ENCODE measurements around the gene ATXN7L3.
A peak's percentile ranks its signal among the peaks of the same experiment; 100 is the strongest.

The ATXN7L3 gene

GRCh38 chr17:44193326-44194084 is 6.2 kb downstream of the ATXN7L3 start (continued):
- TF ChIP-seq ZNF580 (tag by site-specific recombination; IDR thresholded peaks at IDR 0.05) (no peak), ATF2 (tag by site-specific recombination; IDR thresholded peaks at IDR 0.05; ENCODE audit: low read depth) (no peak), ZFHX2 (tag by site-specific recombination; conservative IDR thresholded peaks at IDR 0.05) (0 out of 2 replicates have a peak, but pooled peaks have one; percentile 13), ZNF214 (tag by site-specific recombination; IDR thresholded peaks at IDR 0.05; ENCODE audit: borderline replicate concordance) (no peak)

GRCh38 chr17:44192750-44193149 is 6.9 kb downstream of the ATXN7L3 start:
- TF ChIP-seq GFI1B (tag by site-specific recombination; IDR thresholded peaks at IDR 0.05) = no peak
- TF ChIP-seq HOXD13 (CRISPR knock-in tag; IDR thresholded peaks at IDR 0.05; ENCODE audit: borderline replicate concordance) = no peak
- TF ChIP-seq RBAK (tag by site-specific recombination; IDR thresholded peaks at IDR 0.05) = no peak
- TF ChIP-seq HOXA7 (CRISPR knock-in tag; IDR thresholded peaks at IDR 0.05; ENCODE audit: borderline replicate concordance) = no peak
- no peak for TF ChIP-seq ZIC2 (tag by site-specific recombination; IDR thresholded peaks at IDR 0.05)
- TF ChIP-seq ZNF48 (tag by site-specific recombination; IDR thresholded peaks at IDR 0.05) = no peak
- H3K4me3 ChIP-seq (ENCODE audit: low read depth, low read length) = no peak overlapping the region
- CTCF ChIA-PET = no interaction called here
- no peaks in the 10 kb centered on the region for H3K4me1 ChIP-seq (ENCODE audit: control insufficient read depth, insufficient read depth, low read length)
- peak overlapping the region; percentile 71 for H3K27ac ChIP-seq (ENCODE audit: extremely low read depth, low read depth, low read length)
- no peaks in the 10 kb centered on the region for H3K9me3 ChIP-seq (ENCODE audit: control insufficient read depth, insufficient read depth, low read depth, low read length)
- POLR2A ChIA-PET = interaction anchor here (2.0 to 2.3 kb wide), 2 partner anchors 29 to 125 kb away, joined by 7 to 9 read pairs; no protein-coding TSS in a partner anchor
- H3K36me3 ChIP-seq (ENCODE audit: control insufficient read depth in 2 of 2, insufficient read depth in 1 of 2, low read length in 2 of 2) = peaks cover 11 to 82% of the 10 kb centered on the region in 2 experiments; a peak in 2 of 3 replicates

GRCh38 chr17:44191941-44192496 is 7.7 kb downstream of the ATXN7L3 start:
- Histone ChIP-seq H3K36me3 (ENCODE audit: control insufficient read depth in 2 of 2, insufficient read depth in 1 of 2, low read length in 2 of 2) (peaks cover 11 to 74% of the 10 kb centered on the region in 2 experiments; a peak in 2 of 3 replicates), H3K4me1 (ENCODE audit: control insufficient read depth, insufficient read depth, low read length) (no peaks in the 10 kb centered on the region), H3K27ac (ENCODE audit: extremely low read depth, low read depth, low read length) (peak overlapping the region; percentile 71; the same call in 1 of the 2 replicates), H3K9me3 (ENCODE audit: control insufficient read depth, insufficient read depth, low read depth, low read length) (no peaks in the 10 kb centered on the region), H3K4me3 (ENCODE audit: low read depth, low read length) (no peak overlapping the region)
- TF ChIP-seq ZNF175 (tag by site-specific recombination; IDR thresholded peaks at IDR 0.05) (no peak), ZNF658 (tag by site-specific recombination; IDR thresholded peaks at IDR 0.05) (no peak), ZNF341 (tag by site-specific recombination; IDR thresholded peaks at IDR 0.05; ENCODE audit: low read depth) (peak; percentile 90), ZNF248 (tag by site-specific recombination; IDR thresholded peaks at IDR 0.05) (no peak), IKZF3 (tag by site-specific recombination; IDR thresholded peaks at IDR 0.05) (peak; percentile 34; the same call in 1 of the 2 replicates), KLF16 (tag by site-specific recombination; IDR thresholded peaks at IDR 0.05) (no peak), RBAK (tag by site-specific recombination; IDR thresholded peaks at IDR 0.05) (no peak), SP2 (tag by site-specific recombination; IDR thresholded peaks at IDR 0.05) (0 out of 2 replicates have a peak, but pooled peaks have one; percentile 11), PATZ1 (tag by site-specific recombination; IDR thresholded peaks at IDR 0.05) (0 out of 2 replicates have a peak, but pooled peaks have one; percentile 24), ZNF10 (tag by site-specific recombination; IDR thresholded peaks at IDR 0.05) (no peak), ZNF791 (tag by site-specific recombination; IDR thresholded peaks at IDR 0.05) (no peak)
- ChIA-PET POLR2A (interaction anchor here (1.7 to 2.3 kb wide), 3 partner anchors 8 to 125 kb away, joined by 7 to 12 read pairs (median 9); partner anchors contain the start of gene ATXN7L3), CTCF (interaction anchor here (0.7 kb wide), 2 partner anchors 12 to 36 kb away, joined by 3 read pairs; no protein-coding TSS in a partner anchor)
